Choroid plexus epithelial cell (primary cell): ENCODE data around the gene ZC3H12C.

ENCODE experiments used
- DNase-seq: peaks from one replicate; pipeline ENCODE4 v3.0.0-alpha.2; 2010; ENCODE audit warnings: low read depth
- H3K4me3 ChIP-seq: 2 replicates; pipeline ENCODE4 v1.5.1; 2011; ENCODE audit warnings: low read depth, mild to moderate bottlenecking, control low read depth, low read length, moderate library complexity
- TF ChIP-seq, protein P1 (sequence below): conservative IDR thresholded peaks from 2 replicates; pipeline ENCODE4 v1.5.1; 2011; ENCODE audit warnings: low read depth, mild to moderate bottlenecking, control low read depth, inconsistent platforms, low read length, moderate library complexity

The ZC3H12C gene

DNA sequence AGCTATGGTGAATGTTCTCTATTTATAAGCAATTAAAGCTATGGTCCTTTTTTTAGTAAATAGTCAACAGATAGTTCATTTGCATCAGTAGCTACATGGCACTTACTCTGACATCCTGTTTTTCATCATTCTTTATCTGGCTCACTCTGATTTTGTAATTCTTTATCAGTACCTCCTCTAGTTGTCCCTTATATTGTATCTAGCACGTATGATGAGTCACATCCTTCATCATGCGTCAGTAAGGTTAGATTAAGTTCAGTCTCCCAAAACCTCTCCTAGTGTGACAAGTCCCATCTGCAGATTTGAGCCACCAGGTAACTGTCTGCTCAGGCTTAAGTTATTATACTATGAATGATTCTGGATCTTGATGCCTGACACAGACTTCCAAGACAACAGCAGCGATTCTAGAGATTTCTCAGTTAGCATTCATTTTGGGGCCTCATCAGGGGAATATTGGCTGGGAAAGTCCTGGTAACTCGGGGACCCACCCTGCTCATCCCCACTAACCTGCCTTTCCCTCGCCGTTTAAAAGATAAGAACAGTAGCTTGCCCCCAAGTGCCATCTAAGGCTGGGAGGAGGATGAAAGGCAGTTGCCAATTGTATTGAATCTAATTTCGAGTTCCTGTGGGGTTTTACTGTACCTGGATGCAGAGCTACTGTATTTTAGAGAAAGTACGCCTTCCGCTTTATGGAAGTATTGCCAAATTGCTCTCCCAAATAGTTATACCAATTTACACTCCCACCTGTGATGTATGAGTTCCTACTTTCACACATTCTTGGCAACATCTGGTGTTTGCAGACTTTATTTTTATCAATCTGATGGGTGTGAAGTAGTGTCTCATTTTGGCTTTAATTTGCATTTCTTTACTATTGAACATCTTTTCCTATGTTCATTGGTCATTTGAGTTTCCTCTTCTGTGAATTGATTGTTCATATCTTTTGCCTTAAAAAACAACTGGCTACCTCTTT, 55.9 kb downstream of the ZC3H12C start:
- TF ChIP-seq, protein P1, sequence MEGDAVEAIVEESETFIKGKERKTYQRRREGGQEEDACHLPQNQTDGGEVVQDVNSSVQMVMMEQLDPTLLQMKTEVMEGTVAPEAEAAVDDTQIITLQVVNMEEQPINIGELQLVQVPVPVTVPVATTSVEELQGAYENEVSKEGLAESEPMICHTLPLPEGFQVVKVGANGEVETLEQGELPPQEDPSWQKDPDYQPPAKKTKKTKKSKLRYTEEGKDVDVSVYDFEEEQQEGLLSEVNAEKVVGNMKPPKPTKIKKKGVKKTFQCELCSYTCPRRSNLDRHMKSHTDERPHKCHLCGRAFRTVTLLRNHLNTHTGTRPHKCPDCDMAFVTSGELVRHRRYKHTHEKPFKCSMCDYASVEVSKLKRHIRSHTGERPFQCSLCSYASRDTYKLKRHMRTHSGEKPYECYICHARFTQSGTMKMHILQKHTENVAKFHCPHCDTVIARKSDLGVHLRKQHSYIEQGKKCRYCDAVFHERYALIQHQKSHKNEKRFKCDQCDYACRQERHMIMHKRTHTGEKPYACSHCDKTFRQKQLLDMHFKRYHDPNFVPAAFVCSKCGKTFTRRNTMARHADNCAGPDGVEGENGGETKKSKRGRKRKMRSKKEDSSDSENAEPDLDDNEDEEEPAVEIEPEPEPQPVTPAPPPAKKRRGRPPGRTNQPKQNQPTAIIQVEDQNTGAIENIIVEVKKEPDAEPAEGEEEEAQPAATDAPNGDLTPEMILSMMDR, result no peak
- H3K4me3 ChIP-seq, result no peak overlapping the region
- peak; percentile 85 for DNase-seq

DNA sequence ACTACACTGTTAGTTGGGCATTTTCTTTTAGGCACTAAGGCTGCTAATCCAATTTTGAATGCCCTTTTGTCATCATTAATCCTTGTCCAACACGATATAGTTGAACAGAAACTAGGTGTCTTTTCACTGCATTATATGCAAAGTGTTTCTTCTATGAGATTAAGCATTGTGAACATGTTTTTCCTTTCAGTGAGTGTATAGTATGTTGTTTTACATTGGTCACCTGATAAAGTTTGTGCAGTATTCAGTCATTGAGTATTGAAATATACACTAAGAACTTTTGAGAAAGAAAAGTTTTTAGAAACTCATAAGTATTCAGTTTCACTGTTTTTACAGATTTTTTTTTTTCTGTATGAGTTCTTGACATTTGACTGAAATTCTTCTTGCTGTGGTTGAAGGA, 59.0 kb downstream of the ZC3H12C start:
- H3K4me3 ChIP-seq, result no peak overlapping the region

DNA sequence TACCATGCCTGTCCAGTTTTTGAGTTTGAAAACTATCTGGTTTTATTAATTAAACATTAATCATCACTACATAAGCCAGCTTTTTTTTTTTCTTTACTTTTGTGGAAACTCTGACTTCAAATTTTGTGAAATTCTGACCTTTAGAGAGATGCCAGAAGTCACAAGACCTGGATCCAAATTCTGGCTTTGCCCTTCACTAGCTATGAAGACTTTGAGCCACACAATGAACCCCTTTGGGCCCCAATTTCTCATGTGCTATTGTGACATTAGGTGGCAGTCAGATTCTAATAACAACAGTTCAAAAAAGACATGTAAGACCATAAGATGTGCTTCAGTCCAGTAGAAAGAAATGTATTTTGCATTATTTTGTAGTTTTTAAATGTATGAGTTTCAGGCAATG, 60.3 kb downstream of the ZC3H12C start:
- DNase-seq, result no peak
- TF ChIP-seq, protein P1, result no peak
- H3K4me3 ChIP-seq, result no peak overlapping the region

More for the DNA sequence above, 59.0 kb downstream of the ZC3H12C start:
- TF ChIP-seq, protein P1, result no peak
- no peak for DNase-seq

DNA sequence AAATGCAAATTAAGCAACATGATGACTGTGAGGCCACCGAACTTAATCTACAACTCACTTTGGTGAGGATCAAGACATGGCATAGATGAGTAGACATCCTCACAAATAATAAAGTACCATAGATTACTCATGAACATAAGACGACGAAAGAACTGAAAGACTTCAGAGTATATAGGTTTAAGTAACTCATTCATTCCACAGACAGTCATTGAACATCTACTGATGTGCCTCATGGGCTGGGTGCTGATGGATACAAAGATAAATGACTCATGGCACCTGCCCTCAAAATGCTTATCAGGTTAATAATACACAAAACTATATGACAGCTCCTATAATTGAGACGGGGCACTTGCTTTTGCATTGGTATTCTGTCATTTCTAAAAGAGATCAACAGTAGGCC, 63.3 kb downstream of the ZC3H12C start:
- TF ChIP-seq, protein P1, result no peak
- no peak for DNase-seq
- no peak overlapping the region for H3K4me3 ChIP-seq

DNA sequence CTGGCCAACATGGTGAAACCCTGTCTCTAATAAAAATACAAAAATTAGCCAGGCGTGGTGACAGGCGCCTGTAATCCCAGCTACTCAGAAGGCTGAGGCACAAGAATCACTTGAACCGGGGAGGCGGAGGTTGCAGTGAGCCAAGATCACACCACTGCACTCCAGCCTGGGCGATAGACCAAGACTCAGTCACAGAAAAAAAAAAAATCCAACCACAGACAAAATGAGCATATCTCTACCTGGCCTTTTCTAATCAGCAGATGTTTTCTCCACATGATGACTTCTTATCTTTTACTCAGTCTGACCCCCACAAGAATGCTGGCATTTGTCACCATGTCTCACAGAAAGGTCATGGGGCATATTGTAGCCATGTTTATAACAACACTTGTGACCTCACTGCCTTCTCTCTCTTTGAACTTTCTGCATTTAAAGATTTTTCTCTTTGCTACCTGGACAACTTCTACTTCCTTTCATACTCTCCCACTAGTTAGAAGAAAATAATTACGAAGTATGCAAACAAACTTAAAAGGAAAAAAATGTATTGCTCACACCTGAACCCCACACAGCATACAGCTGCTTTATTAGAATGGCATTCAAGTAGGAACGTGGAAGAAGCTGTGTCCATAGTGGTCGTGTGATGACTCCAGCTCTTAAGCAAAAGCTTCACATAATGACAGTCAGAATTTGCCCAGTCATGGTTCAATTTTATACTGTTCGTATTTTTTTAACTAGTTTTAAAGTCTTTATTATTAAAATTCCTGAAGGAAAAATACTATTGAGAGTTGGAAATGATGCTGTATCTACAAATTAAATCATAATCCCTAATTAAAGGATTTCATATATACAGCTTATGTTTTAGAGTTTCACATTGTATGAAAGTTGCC, 65.4 kb downstream of the ZC3H12C start:
- TF ChIP-seq, protein P1, result no peak
- no peak overlapping the region for H3K4me3 ChIP-seq
- DNase-seq, result no peak

DNA sequence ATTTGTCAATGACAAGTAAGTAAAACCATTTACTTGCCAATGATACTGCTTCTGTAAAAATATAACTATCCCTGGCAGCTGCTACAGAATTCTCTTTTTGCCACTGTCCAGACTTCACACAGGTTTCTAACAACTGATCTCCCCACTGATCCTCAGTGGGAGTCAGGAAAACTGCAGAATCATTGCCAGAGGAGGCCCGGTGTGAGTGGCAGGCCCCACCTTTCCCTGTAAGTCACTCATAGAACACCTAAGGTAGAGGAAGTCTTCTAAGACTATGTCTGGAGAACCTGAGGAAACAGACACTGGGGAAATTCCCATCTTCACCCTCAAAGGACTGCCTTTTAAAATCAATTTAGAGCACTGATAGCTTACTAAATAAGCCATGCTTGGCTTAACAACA, 66.3 kb downstream of the ZC3H12C start:
- DNase-seq, result no peak
- no peak overlapping the region for H3K4me3 ChIP-seq
- TF ChIP-seq, protein P1, result no peak
